Body of pancreas (tissue), 4 donors: Measurements from ENCODE around the gene USP9X. TPM values are rescaled to one million over a fixed set of nuclear protein-coding genes. Genes with fewer than 3 reads are reported as not detected.

Source experiments
- ATAC-seq: fragments of 150-250 bp; one replicate; pipeline ENCODE4 v1.9.1; 2016
- DNase-seq, 4 donors: peaks; one replicate each; pipeline ENCODE4 v3.0.0-alpha.2; 2019
- H3K27ac ChIP-seq, 4 donors: fragments of 200-600 bp; sonication (generic); 1 replicate in 3 of 4; 2 replicates in 1 of 4; pipeline versions ENCODE4 v1.5.1 to v1.6.1; 2016 to 2019; ENCODE audit warnings: mild to moderate bottlenecking in 1 of 4, mixed read lengths in 1 of 4, moderate library complexity in 1 of 4
- H3K27me3 ChIP-seq, 2 donors: fragments of 200-600 bp; sonication (generic); one replicate each; pipeline ENCODE4 v1.6.0; 2016; ENCODE audit warnings: mild to moderate bottlenecking in 1 of 2
- H3K36me3 ChIP-seq, 2 donors: fragments of 200-600 bp; sonication (generic); replicated peaks in 1 of 2; 2 replicates each; pipeline ENCODE4 v1.5.1; 2016; ENCODE audit warnings: low read depth in 2 of 2; ENCODE audit not compliant: insufficient read depth in 1 of 2
- H3K4me1 ChIP-seq: fragments of 200-600 bp; sonication (generic); one replicate; pipeline ENCODE4 v1.6.0; 2016
- H3K4me3 ChIP-seq, 2 donors: fragments of 200-600 bp; sonication (generic); 1 replicate in 1 of 2; 2 replicates in 1 of 2; pipeline ENCODE4 v1.5.1; 2016 to 2019
- H3K9me3 ChIP-seq, 3 donors: fragments of 200-600 bp; sonication (generic); 1 replicate in 2 of 3; 2 replicates in 1 of 3; pipeline ENCODE4 v1.5.1; 2016
- POLR2A ChIP-seq, 3 donors: fragments of 450-650 bp; IDR thresholded peaks; one replicate each; pipeline ENCODE4 v1.6.1; 2016; ENCODE audit warnings: antibody characterized with exemption in 3 of 3, mild to moderate bottlenecking in 2 of 3
- WGBS, 2 donors: methylation state at CpG; one replicate each; pipeline ENCODE4 v1.1.5; 2017; 5-methylcytosine and 5-hydroxymethylcytosine counted together
- intact Hi-C: fragments of 100-400 bp; cut with DNase I; formaldehyde crosslinking; loops from one replicate; pipeline ENCODE4 v1.15.1; 2023
- total RNA-seq, 2 donors: library from RNA; depleted of rRNA; stranded (reverse); fragments of >200 nt; gene quantifications; one replicate each; pipeline ENCODE4 v1.1.0, GENCODE V29; 2016
- TF ChIP-seq, protein P1 (sequence below), 7 experiments: fragments of 450-650 bp in 4 of 7; fragments of 200-600 bp in 3 of 7; sonication (generic) in 3 of 7; IDR thresholded peaks; one replicate each; pipeline ENCODE4 v1.5.1; 2016 to 2019; ENCODE audit warnings: antibody characterized with exemption in 7 of 7

USP9X gene
- total RNA-seq, 2 donors from 2014 or later = 51.1 to 58.4 TPM

DNA sequence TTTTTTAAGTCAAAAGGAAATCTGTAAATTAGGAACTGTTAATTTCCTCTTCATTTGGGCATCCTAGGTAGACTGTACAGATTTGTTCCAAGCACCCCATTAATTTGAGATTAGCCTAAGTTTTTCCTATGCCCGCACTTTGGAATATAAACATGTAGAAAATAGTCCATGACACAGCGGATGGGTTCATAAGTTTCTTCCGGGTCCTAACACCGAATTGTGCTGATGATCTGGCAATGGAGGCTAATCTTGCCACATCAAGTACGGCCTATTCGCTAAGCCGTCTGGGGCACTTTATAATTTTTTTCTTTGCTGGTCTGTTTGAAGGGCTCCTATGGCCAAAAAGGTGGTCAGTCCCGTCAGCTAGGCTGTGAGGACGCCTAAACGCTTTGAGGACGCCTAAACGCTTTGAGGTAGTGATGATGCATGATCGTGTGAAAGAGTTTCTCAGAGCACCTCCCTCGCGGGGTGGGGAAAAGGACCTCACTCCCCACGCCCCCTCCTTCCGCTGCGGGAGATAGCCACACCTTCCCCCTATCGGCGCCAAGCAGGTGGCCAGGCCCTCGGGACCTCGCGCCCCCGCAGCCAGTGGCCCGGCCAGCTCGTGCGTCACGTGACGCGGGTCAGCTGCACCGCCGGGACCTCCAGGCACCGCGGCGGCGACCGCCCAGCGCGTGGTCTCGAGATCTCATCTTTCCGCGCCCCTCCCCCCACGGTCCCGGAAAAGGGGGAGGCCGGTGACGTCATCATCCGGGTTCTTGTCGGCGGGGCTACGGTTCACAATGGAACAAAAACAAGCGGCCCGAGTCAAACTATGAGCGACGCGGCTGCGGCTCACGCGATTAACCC is 977 bp upstream of the USP9X start:
- H3K36me3 ChIP-seq = no peaks in the 10 kb centered on the region
- peak overlapping the region; percentile 95 to 100 (median 100) for H3K27ac ChIP-seq
- DNase-seq (peak; percentile 96 to 100 (median 98)), ATAC-seq (peak; percentile 83)
- peak; percentile 46 to 84 (median 84) for TF ChIP-seq POLR2A (IDR thresholded peaks at IDR 0.05)
- TF ChIP-seq, protein P1, sequence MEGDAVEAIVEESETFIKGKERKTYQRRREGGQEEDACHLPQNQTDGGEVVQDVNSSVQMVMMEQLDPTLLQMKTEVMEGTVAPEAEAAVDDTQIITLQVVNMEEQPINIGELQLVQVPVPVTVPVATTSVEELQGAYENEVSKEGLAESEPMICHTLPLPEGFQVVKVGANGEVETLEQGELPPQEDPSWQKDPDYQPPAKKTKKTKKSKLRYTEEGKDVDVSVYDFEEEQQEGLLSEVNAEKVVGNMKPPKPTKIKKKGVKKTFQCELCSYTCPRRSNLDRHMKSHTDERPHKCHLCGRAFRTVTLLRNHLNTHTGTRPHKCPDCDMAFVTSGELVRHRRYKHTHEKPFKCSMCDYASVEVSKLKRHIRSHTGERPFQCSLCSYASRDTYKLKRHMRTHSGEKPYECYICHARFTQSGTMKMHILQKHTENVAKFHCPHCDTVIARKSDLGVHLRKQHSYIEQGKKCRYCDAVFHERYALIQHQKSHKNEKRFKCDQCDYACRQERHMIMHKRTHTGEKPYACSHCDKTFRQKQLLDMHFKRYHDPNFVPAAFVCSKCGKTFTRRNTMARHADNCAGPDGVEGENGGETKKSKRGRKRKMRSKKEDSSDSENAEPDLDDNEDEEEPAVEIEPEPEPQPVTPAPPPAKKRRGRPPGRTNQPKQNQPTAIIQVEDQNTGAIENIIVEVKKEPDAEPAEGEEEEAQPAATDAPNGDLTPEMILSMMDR (IDR thresholded peaks at IDR 0.05) = peak in 3 of 7 experiments; percentile 8 to 39 (median 36)
- H3K4me3 ChIP-seq = no peak overlapping the region
- no peaks in the 10 kb centered on the region for H3K9me3 ChIP-seq
- 0% methylated on average over 7 to 23 of the region's 58 CpGs for WGBS, 2 donors
- intact Hi-C loops = no loop called here
- H3K27me3 ChIP-seq = no peaks in the 10 kb centered on the region
- H3K4me1 ChIP-seq = no peaks in the 10 kb centered on the region

DNA sequence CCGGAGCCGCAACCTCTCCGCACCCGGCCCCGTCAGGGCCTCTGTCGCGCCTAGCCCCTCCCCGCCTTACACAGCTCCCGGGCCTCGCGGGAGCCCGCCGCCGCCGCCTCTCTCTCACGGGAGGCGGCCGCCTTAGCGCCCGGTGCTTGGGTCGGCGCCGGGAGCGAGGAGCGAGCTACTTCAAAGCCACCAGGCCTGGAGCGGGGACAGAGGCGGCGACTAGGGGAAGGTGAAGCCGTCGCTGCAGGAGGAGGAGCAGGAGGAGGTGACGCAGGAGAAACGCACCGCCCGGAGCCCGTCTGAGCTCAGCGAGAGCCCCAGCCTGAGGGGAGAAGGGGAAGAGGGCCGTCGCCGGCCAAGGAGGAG is 250 bp downstream of the USP9X start:
- Histone ChIP-seq H3K4me1 (peaks cover 3% of the 10 kb centered on the region), H3K27me3 (no peaks in the 10 kb centered on the region), H3K9me3 (no peaks in the 10 kb centered on the region), H3K27ac (peak overlapping the region; percentile 95 to 100 (median 100)), H3K4me3 (peak overlapping the region; percentile 56 to 93), H3K36me3 (no peaks in the 10 kb centered on the region)
- DNase-seq (peak; percentile 63 to 73 (median 70)), ATAC-seq (peak; percentile 25)
- intact Hi-C loops = no loop called here
- TF ChIP-seq, protein P1 (IDR thresholded peaks at IDR 0.05) = no peak
- TF ChIP-seq POLR2A (IDR thresholded peaks at IDR 0.05) = peak; percentile 31 to 45 (median 36)
- 0% methylated on average over 7 of the region's 39 CpGs; no CpG with 5 or more reads in 1 of the 2 donors for WGBS, 2 donors

DNA sequence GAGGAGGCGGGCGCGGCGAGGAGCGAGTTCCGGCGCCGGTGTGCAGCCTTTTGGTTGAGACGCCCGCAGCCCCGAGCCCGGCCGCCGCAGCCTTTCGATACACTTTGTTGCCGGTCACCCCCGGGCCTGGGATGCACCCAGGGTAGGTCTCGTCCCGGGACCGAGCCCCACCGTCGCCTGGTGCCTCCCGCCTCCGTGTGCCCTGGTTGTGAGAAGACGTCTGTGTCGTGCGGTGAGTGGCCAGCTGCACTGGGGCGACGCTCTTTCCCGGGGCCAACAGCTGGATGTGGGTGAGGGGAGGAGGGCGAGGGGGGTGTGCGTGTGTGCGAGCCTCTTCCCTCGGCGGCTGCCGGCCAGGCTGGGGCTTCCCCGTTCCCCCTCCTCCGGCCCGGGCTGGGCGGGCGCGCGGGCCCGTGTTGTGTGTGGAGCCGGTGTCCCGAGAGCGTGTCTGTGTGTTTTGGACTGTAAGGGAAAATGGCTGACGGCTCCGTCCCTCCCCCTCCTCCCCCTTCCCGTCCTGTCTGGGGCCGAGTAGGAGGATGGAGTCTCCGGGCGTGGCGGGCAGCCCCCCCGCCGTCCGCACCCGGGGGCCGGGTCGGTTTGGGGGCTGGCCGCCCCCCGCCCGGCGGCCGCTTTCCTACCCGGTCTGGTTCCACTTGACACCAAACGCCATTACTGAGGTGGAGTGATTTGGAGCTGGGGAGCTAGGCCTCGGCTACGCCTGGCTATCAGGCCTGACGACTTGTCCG is 807 bp downstream of the USP9X start:
- Histone ChIP-seq H3K4me1 (peaks cover 9% of the 10 kb centered on the region), H3K9me3 (no peaks in the 10 kb centered on the region), H3K36me3 (no peaks in the 10 kb centered on the region), H3K27me3 (no peaks in the 10 kb centered on the region), H3K4me3 (peak overlapping the region; percentile 56 to 93), H3K27ac (peak overlapping the region; percentile 95 to 100 (median 100))
- no peak for TF ChIP-seq POLR2A (IDR thresholded peaks at IDR 0.05)
- TF ChIP-seq, protein P1 (IDR thresholded peaks at IDR 0.05) = no peak
- DNase-seq (peak; percentile 41 to 60 (median 54)), ATAC-seq (no peak)
- WGBS, 2 donors = 0% methylated on average over 45 of the region's 71 CpGs; no CpG with 5 or more reads in 1 of the 2 donors
- intact Hi-C loops = no loop called here

DNA sequence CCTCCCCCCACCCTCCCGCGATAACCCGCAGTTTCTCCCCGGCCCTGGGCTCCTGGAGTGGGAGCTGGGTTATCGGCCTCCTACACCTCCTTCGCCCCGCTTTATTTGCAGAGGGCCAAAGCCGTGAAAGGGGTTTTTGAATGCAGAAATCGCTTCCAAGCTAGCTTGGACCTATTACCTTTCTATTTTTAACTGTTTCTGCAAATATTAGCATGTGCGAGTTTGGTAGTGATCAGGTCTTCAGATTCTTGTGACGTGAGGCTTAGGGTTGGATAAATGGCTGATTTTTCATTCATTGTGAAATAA is 1.3 kb downstream of the USP9X start:
- no peak for TF ChIP-seq POLR2A (IDR thresholded peaks at IDR 0.05)
- TF ChIP-seq, protein P1 (IDR thresholded peaks at IDR 0.05) = no peak
- intact Hi-C loops = no loop called here
- no peaks in the 10 kb centered on the region for H3K27me3 ChIP-seq
- H3K9me3 ChIP-seq = no peaks in the 10 kb centered on the region
- H3K4me3 ChIP-seq = peak overlapping the region; percentile 56 to 93
- DNase-seq = peak in 2 of 4 donors; percentile 55 to 70
- no peaks in the 10 kb centered on the region for H3K36me3 ChIP-seq
- no peak for ATAC-seq
- peaks cover 13% of the 10 kb centered on the region for H3K4me1 ChIP-seq
- 0 to 1% methylated on average over 2 to 10 of the region's 11 CpGs for WGBS, 2 donors
- H3K27ac ChIP-seq = peak overlapping the region; percentile 95 to 100 (median 100)
